HepG2 (cell line): ENCODE data around the gene PARD3. TPM values are rescaled to one million over a fixed set of nuclear protein-coding genes. Genes with fewer than 3 reads are reported as not detected.

Experiments
- ATAC-seq: fragments of 200-7000 bp; cut with Tn5 transposase; 3 replicates; pipeline ENCODE4 v1.9.1; 2020; ENCODE audit warnings: mild to moderate bottlenecking, moderate library complexity
- BruUV-seq: library from RNA; stranded (reverse); fragments of 400-500 nt; replicated peaks from 2 replicates; lab custom pipeline; 2021; lab: Mats Ljungman, UMichigan
- CTCF ChIA-PET: fragments of 300-600 bp; formaldehyde crosslinking; extraction: SDS; loops from one replicate; lab custom pipeline; 2021; ENCODE audit warnings: low total read pairs, inconsistent platforms, low intra/inter-chr PET ratio; lab: Yijun Ruan, JAX
- POLR2A ChIA-PET: fragments of 350-600 bp; sonication (Branson Sonifier 250); formaldehyde crosslinking; loops from one replicate; lab custom pipeline; 2020; ENCODE audit warnings: antibody characterized with exemption, inconsistent platforms; lab: Yijun Ruan, JAX
- DNase-seq: peaks from one replicate; pipeline ENCODE4 v3.0.0-alpha.2; 2015; ENCODE audit warnings: low spot score
- FAIRE-seq: peaks from 3 replicates; lab custom pipeline; 2011; peaks lifted over from hg19 to GRCh38; lab: Jason Lieb, UNC
- H2AFZ ChIP-seq: one replicate; pipeline ENCODE4 v1.6.1; 2011; ENCODE audit warnings: low read length, inconsistent platforms
- H3K27ac ChIP-seq: fragments of 300-600 bp; 3 replicates; pipeline ENCODE4 v1.8.0; 2011; ENCODE audit warnings: mixed run types, mild to moderate bottlenecking, mixed read lengths, low read length, inconsistent platforms; ENCODE audit not compliant: insufficient read depth; ENCODE audit errors: extremely low read length
- H3K27me3 ChIP-seq, 2 experiments: fragments of 200-600 bp in 1 of 2; 2 replicates in 1 of 2; 3 replicates in 1 of 2; pipeline versions ENCODE4 v1.6.0 to v1.8.0; 2011; ENCODE audit warnings: low read length in 2 of 2, mild to moderate bottlenecking in 2 of 2, moderate library complexity in 2 of 2, inconsistent platforms in 1 of 2; ENCODE audit not compliant: insufficient read depth in 2 of 2, control insufficient read depth in 1 of 2
- H3K36me3 ChIP-seq, 2 experiments: fragments of 200-600 bp in 1 of 2; replicated peaks in 1 of 2; 2 replicates in 1 of 2; 3 replicates in 1 of 2; pipeline versions ENCODE4 v1.5.1 to v1.8.0; 2011; ENCODE audit warnings: low read length in 2 of 2, inconsistent platforms in 1 of 2; ENCODE audit not compliant: insufficient read depth in 2 of 2, control insufficient read depth in 1 of 2
- H3K4me1 ChIP-seq: 2 replicates; pipeline ENCODE4 v1.5.1; 2012; ENCODE audit warnings: low read length, inconsistent platforms; ENCODE audit not compliant: insufficient read depth
- H3K4me2 ChIP-seq: 2 replicates; pipeline ENCODE4 v1.6.0; 2011; ENCODE audit warnings: low read depth, low read length, inconsistent platforms
- H3K4me3 ChIP-seq, 3 experiments: fragments of 200-600 bp in 1 of 3; sonication (generic), shearing (Covaris generic) in 1 of 3; replicated peaks in 1 of 3; 2 replicates each; pipeline ENCODE4 v1.5.1; 2011 to 2016; ENCODE audit warnings: low read length in 3 of 3, inconsistent platforms in 2 of 3, low read depth in 2 of 3, mild to moderate bottlenecking in 2 of 3, control low read depth in 1 of 3, mixed read lengths in 1 of 3; ENCODE audit not compliant: insufficient read depth in 1 of 3
- H3K79me2 ChIP-seq: one replicate; pipeline ENCODE4 v1.6.1; 2011; ENCODE audit warnings: low read length, inconsistent platforms; ENCODE audit not compliant: insufficient read depth
- H3K9ac ChIP-seq: 2 replicates; pipeline ENCODE4 v1.6.0; 2011; ENCODE audit warnings: mild to moderate bottlenecking, low read depth, low read length, inconsistent platforms; ENCODE audit not compliant: insufficient read depth
- H3K9me3 ChIP-seq: 2 replicates; pipeline ENCODE4 v1.5.1; 2012; ENCODE audit warnings: mild to moderate bottlenecking, low read length
- H4K20me1 ChIP-seq: 2 replicates; pipeline ENCODE4 v1.6.0; 2011; ENCODE audit warnings: inconsistent platforms, mild to moderate bottlenecking, low read length, moderate library complexity; ENCODE audit not compliant: insufficient read depth
- CENPX ChIP-seq: sonication (generic); formaldehyde crosslinking; IDR thresholded peaks from 2 replicates; pipeline ENCODE4 v1.9.0; 2021; ENCODE audit warnings: mild to moderate bottlenecking, missing genetic modification reagents, moderate library complexity
- HMGXB4 ChIP-seq, 2 experiments: sonication (generic) in 1 of 2; formaldehyde crosslinking in 1 of 2; IDR thresholded peaks; 2 replicates each; pipeline versions ENCODE4 v1.4.0 to v1.6.1; 2018 to 2020; ENCODE audit warnings: missing genetic modification reagents in 2 of 2, borderline replicate concordance in 1 of 2, low read depth in 1 of 2, mild to moderate bottlenecking in 1 of 2, missing biosample characterization in 1 of 2
- IKZF4 ChIP-seq: sonication (generic); formaldehyde crosslinking; IDR thresholded peaks from 2 replicates; pipeline ENCODE4 v1.5.1; 2020; ENCODE audit warnings: borderline replicate concordance, mild to moderate bottlenecking, low read depth, missing genetic modification reagents; ENCODE audit errors: not compliant biosample characterization
- NFYC ChIP-seq: IDR thresholded peaks from 2 replicates; pipeline ENCODE4 v1.6.1; 2016; ENCODE audit warnings: missing genetic modification reagents, missing compliant biosample characterization
- NR2C2 ChIP-seq: sonication (generic); formaldehyde crosslinking; IDR thresholded peaks from 2 replicates; pipeline ENCODE4 v1.4.0; 2020; ENCODE audit warnings: missing genetic modification reagents, mild to moderate bottlenecking, moderate library complexity, borderline replicate concordance
- POLR2A ChIP-seq, 2 experiments: IDR thresholded peaks; 2 replicates each; pipeline ENCODE4 v1.6.1; 2011; ENCODE audit warnings: low read depth in 2 of 2, low read length in 2 of 2, mild to moderate bottlenecking in 1 of 2, moderate library complexity in 1 of 2; ENCODE audit not compliant: insufficient read depth in 1 of 2
- RBM22 ChIP-seq: fragments of 200-400 bp; formaldehyde crosslinking; optimal IDR thresholded peaks from 2 replicates; pipeline ENCODE3; 2017; ENCODE audit warnings: mild to moderate bottlenecking, low read length, moderate library complexity
- SMAD9 ChIP-seq: sonication (generic); formaldehyde crosslinking; IDR thresholded peaks from 2 replicates; pipeline ENCODE4 v1.5.1; 2020; ENCODE audit warnings: mild to moderate bottlenecking, missing genetic modification reagents
- ZNF343 ChIP-seq: sonication (generic); formaldehyde crosslinking; IDR thresholded peaks from 2 replicates; pipeline ENCODE4 v1.4.0; 2020; ENCODE audit warnings: mild to moderate bottlenecking, missing genetic modification reagents
- ZNF354B ChIP-seq: sonication (generic); formaldehyde crosslinking; IDR thresholded peaks from 2 replicates; pipeline ENCODE4 v1.8.0; 2022; ENCODE audit warnings: mild to moderate bottlenecking, missing genetic modification reagents
- ZNF776 ChIP-seq: sonication (generic); formaldehyde crosslinking; IDR thresholded peaks from 2 replicates; pipeline ENCODE4 v1.4.0; 2020; ENCODE audit warnings: mild to moderate bottlenecking, missing genetic modification reagents
- ZNF788 ChIP-seq: sonication (generic); formaldehyde crosslinking; IDR thresholded peaks from 2 replicates; pipeline ENCODE4 v1.5.0; 2020; ENCODE audit warnings: mild to moderate bottlenecking, missing genetic modification reagents, borderline replicate concordance
- WGBS: methylation state at CpG from one replicate; pipeline ENCODE4 v1.1.6; 2017; ENCODE audit warnings: low lambda C conversion rate; 5-methylcytosine and 5-hydroxymethylcytosine counted together
- in situ Hi-C: cut with HindIII; loops from 2 replicates; pipeline ENCODE4 v1.10.0; 2017; ENCODE audit warnings: low pct_unique_long_range_greater_than_20kb; ENCODE audit not compliant: extremely low pct_ligation_motif_present
- intact Hi-C: fragments of 100-400 bp; cut with micrococcal nuclease; formaldehyde crosslinking; loops from one replicate; pipeline ENCODE4 v1.10.0; 2022; ENCODE audit not compliant: unreplicated experiment
- polyA plus RNA-seq, 8 experiments: library from polyadenylated mRNA; depleted of rRNA in 3 of 8; stranded (reverse) in 7 of 8; unstranded in 1 of 8; fragments of >200 nt; fragmentation: Illumina TruSeq in 4 of 8; extraction: Trizol in 4 of 8; gene quantifications; 2 replicates each; pipeline versions ENCODE4 v1.2.1 to v1.2.3, GENCODE V29; 2011 to 2016; ENCODE audit warnings: low read depth in 4 of 8, missing spikeins in 1 of 8, mixed read lengths in 1 of 8; ENCODE audit not compliant: insufficient read depth in 1 of 8
- total RNA-seq, 5 experiments: library from RNA; depleted of rRNA; stranded (reverse); fragments of >200 nt; fragmentation: Illumina TruSeq; extraction: Trizol; gene quantifications; 2 replicates each; pipeline ENCODE4 v1.2.3, GENCODE V29; 2016; ENCODE audit warnings: low read depth in 1 of 5
- TF ChIP-seq, protein P1 (sequence below): sonication (generic); formaldehyde crosslinking; IDR thresholded peaks from 2 replicates; pipeline ENCODE4 v1.4.0; 2020; ENCODE audit warnings: low read depth, mild to moderate bottlenecking, missing genetic modification reagents
- TF ChIP-seq, protein P2 (sequence below): sonication (generic); formaldehyde crosslinking; IDR thresholded peaks from 2 replicates; pipeline ENCODE4 v1.9.0; 2021; ENCODE audit warnings: missing genetic modification reagents, mild to moderate bottlenecking, borderline replicate concordance
- TF ChIP-seq, protein P3 (sequence below): sonication (generic); formaldehyde crosslinking; IDR thresholded peaks from 2 replicates; pipeline ENCODE4 v1.5.0; 2020; ENCODE audit warnings: missing genetic modification reagents, mild to moderate bottlenecking, borderline replicate concordance

The PARD3 gene
- total and polyA plus RNA-seq, 2 of the 13 experiments (the other 11 are each of a cell fraction or from before 2014, with no cell fraction given) = 40.9 to 60.0 TPM

GRCh38 chr10:34148305-34148657 is 666.8 kb downstream of the PARD3 start:
- H4K20me1 ChIP-seq = no peaks in the 10 kb centered on the region
- no peak overlapping the region for H3K4me3 ChIP-seq
- H3K27ac ChIP-seq = no peak overlapping the region
- H3K4me2 ChIP-seq = no peak overlapping the region
- 0 out of 2 replicates have a peak, but pooled peaks cover 5% of the 10 kb centered on the region for H3K4me1 ChIP-seq
- ChIA-PET POLR2A (no interaction called here), CTCF (no interaction called here)
- 95% methylated on average over 3 of the region's 3 CpGs for WGBS
- H3K79me2 ChIP-seq = no peaks in the 10 kb centered on the region
- no TSS peak for BruUV-seq
- no peaks in the 10 kb centered on the region for H3K36me3 ChIP-seq
- DNase-seq = no peak
- H2AFZ ChIP-seq = no peak overlapping the region
- intact Hi-C loops = no loop called here
- ATAC-seq = no peak
- in situ Hi-C loops = loop anchor here (25.0 kb wide), 1 partner anchor 489 kb away; no protein-coding TSS in a partner anchor
- H3K9ac ChIP-seq = no peak overlapping the region
- FAIRE-seq = no peak
- no peaks in the 10 kb centered on the region for H3K27me3 ChIP-seq
- no peaks in the 10 kb centered on the region for H3K9me3 ChIP-seq
- TF ChIP-seq, protein P1, sequence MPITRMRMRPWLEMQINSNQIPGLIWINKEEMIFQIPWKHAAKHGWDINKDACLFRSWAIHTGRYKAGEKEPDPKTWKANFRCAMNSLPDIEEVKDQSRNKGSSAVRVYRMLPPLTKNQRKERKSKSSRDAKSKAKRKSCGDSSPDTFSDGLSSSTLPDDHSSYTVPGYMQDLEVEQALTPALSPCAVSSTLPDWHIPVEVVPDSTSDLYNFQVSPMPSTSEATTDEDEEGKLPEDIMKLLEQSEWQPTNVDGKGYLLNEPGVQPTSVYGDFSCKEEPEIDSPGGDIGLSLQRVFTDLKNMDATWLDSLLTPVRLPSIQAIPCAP (CRISPR knock-in tag) = no peak
- TF ChIP-seq SMAD9 = no peak
- TF ChIP-seq ZNF343 (CRISPR knock-in tag) = no peak
- no peak for TF ChIP-seq ZNF354B (CRISPR knock-in tag)
- TF ChIP-seq, protein P2, sequence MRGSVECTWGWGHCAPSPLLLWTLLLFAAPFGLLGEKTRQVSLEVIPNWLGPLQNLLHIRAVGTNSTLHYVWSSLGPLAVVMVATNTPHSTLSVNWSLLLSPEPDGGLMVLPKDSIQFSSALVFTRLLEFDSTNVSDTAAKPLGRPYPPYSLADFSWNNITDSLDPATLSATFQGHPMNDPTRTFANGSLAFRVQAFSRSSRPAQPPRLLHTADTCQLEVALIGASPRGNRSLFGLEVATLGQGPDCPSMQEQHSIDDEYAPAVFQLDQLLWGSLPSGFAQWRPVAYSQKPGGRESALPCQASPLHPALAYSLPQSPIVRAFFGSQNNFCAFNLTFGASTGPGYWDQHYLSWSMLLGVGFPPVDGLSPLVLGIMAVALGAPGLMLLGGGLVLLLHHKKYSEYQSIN = no peak
- no peak for TF ChIP-seq RBM22
- no peak for TF ChIP-seq NFYC (CRISPR knock-in tag)
- no peak for TF ChIP-seq ZNF776 (CRISPR knock-in tag)
- no peak for TF ChIP-seq POLR2A (IDR thresholded peaks at IDR 0.05; ENCODE audit: insufficient read depth in 1 of 2, low read depth in 2 of 2, low read length in 2 of 2)
- no peak for TF ChIP-seq NR2C2 (CRISPR knock-in tag)
- TF ChIP-seq, protein P3, sequence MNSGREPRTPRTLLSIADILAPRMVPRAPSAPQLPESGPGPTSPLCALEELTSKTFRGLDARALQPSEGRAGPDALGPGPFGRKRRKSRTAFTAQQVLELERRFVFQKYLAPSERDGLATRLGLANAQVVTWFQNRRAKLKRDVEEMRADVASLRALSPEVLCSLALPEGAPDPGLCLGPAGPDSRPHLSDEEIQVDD = no peak
- no peak for TF ChIP-seq CENPX
- TF ChIP-seq HMGXB4 (CRISPR knock-in tag; IDR thresholded peaks at IDR 0.05; ENCODE audit: borderline replicate concordance in 1 of 2, low read depth in 1 of 2) = no peak
- no peak for TF ChIP-seq IKZF4 (CRISPR knock-in tag)
- TF ChIP-seq ZNF788 (CRISPR knock-in tag) = no peak
